OCI-LY3 (cell line): Measurements from ENCODE around the gene NEK5.
"Not testable (repeated sequence)": the region's sequence is repeated elsewhere in the genome, so short reads cannot be mapped to it uniquely, and the experiment has no call there.

Source experiments
- H2AFZ ChIP-seq: fragments of 200-600, 300-600 bp; shearing (Covaris generic); 2 replicates; pipeline ENCODE4 v1.6.0; 2014; ENCODE audit warnings: antibody characterized with exemption, low read depth, low read length
- H3K27ac ChIP-seq: fragments of 200-600, 300-600 bp; sonication (generic); 2 replicates; pipeline ENCODE4 v1.5.1; 2014; ENCODE audit warnings: mild to moderate bottlenecking, low read length, moderate library complexity, mixed read lengths
- H3K27me3 ChIP-seq: fragments of 200-600, 300-600 bp; sonication (generic); 2 replicates; pipeline ENCODE4 v1.6.1; 2014; ENCODE audit warnings: low read depth, low read length, mixed read lengths
- H3K36me3 ChIP-seq: fragments of 200-600, 300-600 bp; sonication (generic); replicated peaks from 2 replicates; pipeline ENCODE3; 2014; ENCODE audit warnings: low read depth, low read length, mixed read lengths
- H3K4me1 ChIP-seq: fragments of 300-600, 200-600 bp; sonication (generic); 2 replicates; pipeline ENCODE4 v1.6.1; 2014; ENCODE audit warnings: low read length, mixed read lengths
- H3K4me2 ChIP-seq: fragments of 200-600, 300-600 bp; sonication (generic); 2 replicates; pipeline ENCODE4 v1.6.1; 2014; ENCODE audit warnings: low read length, mixed read lengths
- H3K4me3 ChIP-seq: fragments of 300-600, 200-600 bp; sonication (generic); 2 replicates; pipeline ENCODE4 v1.5.1; 2014; ENCODE audit warnings: antibody characterized with exemption, mild to moderate bottlenecking, low read length, moderate library complexity
- H3K79me2 ChIP-seq: fragments of 300-600, 200-600 bp; shearing (Covaris generic); 2 replicates; pipeline ENCODE4 v1.6.1; 2014; ENCODE audit warnings: mild to moderate bottlenecking, low read length, mixed read lengths
- H3K9ac ChIP-seq: fragments of 300-600, 200-600 bp; shearing (Covaris generic); 2 replicates; pipeline ENCODE4 v1.6.0; 2014; ENCODE audit warnings: mild to moderate bottlenecking, low read length, moderate library complexity
- H3K9me3 ChIP-seq: fragments of 200-600, 300-600 bp; shearing (Covaris generic); 2 replicates; pipeline ENCODE4 v1.6.1; 2014; ENCODE audit warnings: low read length, mixed read lengths; ENCODE audit not compliant: insufficient read depth
- H4K20me1 ChIP-seq: fragments of 200-600, 300-600 bp; sonication (generic); 2 replicates; pipeline ENCODE4 v1.6.1; 2016; ENCODE audit warnings: low read length, mixed read lengths; ENCODE audit not compliant: insufficient read depth
- EZH2phosphoT487 ChIP-seq: fragments of 200-600 bp; shearing (Covaris generic); IDR thresholded peaks from 2 replicates; pipeline ENCODE4 v1.6.1; 2018; ENCODE audit warnings: antibody characterized with exemption, mixed run types, low read depth
- TF ChIP-seq, protein P1 (sequence below): fragments of 200-600, 300-600 bp; sonication (generic); IDR thresholded peaks from 2 replicates; pipeline ENCODE4 v1.5.1; 2014; ENCODE audit warnings: antibody characterized with exemption, low read length, low read depth

Gene NEK5

DNA sequence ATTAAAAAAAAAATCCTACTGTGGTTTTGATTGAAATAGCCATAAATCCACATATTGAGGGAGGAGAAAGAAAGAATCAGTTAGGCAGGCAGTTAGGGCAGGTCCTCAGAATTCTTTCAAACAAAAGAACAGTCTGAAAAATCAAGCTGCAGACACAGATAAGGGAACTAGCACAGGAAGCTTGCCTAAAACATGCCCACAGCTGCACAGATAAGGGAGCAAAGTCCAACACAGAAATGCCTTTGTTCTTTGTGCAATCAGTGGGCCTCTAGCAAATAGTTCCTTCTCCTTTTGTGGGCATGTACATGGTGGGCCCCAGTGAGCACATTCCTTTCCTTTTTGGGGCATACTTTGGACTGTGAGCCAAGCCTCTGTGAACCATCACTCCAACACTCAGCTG is 61.6 kb downstream of the NEK5 start:
- Histone ChIP-seq H4K20me1 (no peaks in the 10 kb centered on the region), H3K27me3 (no peaks in the 10 kb centered on the region; the same call in 1 of the 2 replicates), H3K4me2 (no peak overlapping the region), H3K79me2 (no peaks in the 10 kb centered on the region), H3K9ac (no peak overlapping the region), H3K9me3 (peaks cover 28% of the 10 kb centered on the region; the same call in 1 of the 2 replicates), H3K4me3 (no peak overlapping the region), H3K36me3 (no peaks in the 10 kb centered on the region), H3K27ac (no peak overlapping the region), H3K4me1 (peaks cover 8% of the 10 kb centered on the region; the same call in 1 of the 2 replicates), H2AFZ (no peak overlapping the region)
- no peak for TF ChIP-seq EZH2phosphoT487
- TF ChIP-seq, protein P1, sequence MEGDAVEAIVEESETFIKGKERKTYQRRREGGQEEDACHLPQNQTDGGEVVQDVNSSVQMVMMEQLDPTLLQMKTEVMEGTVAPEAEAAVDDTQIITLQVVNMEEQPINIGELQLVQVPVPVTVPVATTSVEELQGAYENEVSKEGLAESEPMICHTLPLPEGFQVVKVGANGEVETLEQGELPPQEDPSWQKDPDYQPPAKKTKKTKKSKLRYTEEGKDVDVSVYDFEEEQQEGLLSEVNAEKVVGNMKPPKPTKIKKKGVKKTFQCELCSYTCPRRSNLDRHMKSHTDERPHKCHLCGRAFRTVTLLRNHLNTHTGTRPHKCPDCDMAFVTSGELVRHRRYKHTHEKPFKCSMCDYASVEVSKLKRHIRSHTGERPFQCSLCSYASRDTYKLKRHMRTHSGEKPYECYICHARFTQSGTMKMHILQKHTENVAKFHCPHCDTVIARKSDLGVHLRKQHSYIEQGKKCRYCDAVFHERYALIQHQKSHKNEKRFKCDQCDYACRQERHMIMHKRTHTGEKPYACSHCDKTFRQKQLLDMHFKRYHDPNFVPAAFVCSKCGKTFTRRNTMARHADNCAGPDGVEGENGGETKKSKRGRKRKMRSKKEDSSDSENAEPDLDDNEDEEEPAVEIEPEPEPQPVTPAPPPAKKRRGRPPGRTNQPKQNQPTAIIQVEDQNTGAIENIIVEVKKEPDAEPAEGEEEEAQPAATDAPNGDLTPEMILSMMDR, result no peak

GRCh38 chr13:52061587-52061986 is 67.3 kb downstream of the NEK5 start:
- Histone ChIP-seq H3K9ac (no peak overlapping the region), H3K4me1 (no peaks in the 10 kb centered on the region), H3K4me2 (no peak overlapping the region), H4K20me1 (no peaks in the 10 kb centered on the region), H3K9me3 (peaks cover 11% of the 10 kb centered on the region; the same call in 1 of the 2 replicates), H2AFZ (no peak overlapping the region), H3K36me3 (no peaks in the 10 kb centered on the region), H3K79me2 (no peaks in the 10 kb centered on the region), H3K27ac (no peak overlapping the region), H3K4me3 (no peak overlapping the region), H3K27me3 (no peaks in the 10 kb centered on the region)
- TF ChIP-seq EZH2phosphoT487, result no peak
- TF ChIP-seq, protein P1, result no peak

GRCh38 chr13:52061064-52061463 is 67.8 kb downstream of the NEK5 start:
- not testable (repeated sequence) for H3K79me2 ChIP-seq, H3K4me2 ChIP-seq, H4K20me1 ChIP-seq, H3K27me3 ChIP-seq, H3K27ac ChIP-seq, H3K36me3 ChIP-seq, H2AFZ ChIP-seq, H3K4me3 ChIP-seq, H3K4me1 ChIP-seq, H3K9ac ChIP-seq
- H3K9me3 ChIP-seq, result peaks cover 10% of the 10 kb centered on the region; the same call in 1 of the 2 replicates

GRCh38 chr13:52053460-52053859 is 75.4 kb downstream of the NEK5 start:
- no peak overlapping the region for H3K4me3 ChIP-seq
- no peaks in the 10 kb centered on the region for H4K20me1 ChIP-seq
- H3K4me1 ChIP-seq, result no peaks in the 10 kb centered on the region
- H2AFZ ChIP-seq, result no peak overlapping the region
- no peaks in the 10 kb centered on the region for H3K79me2 ChIP-seq
- no peak overlapping the region for H3K27ac ChIP-seq
- H3K27me3 ChIP-seq, result no peaks in the 10 kb centered on the region
- no peaks in the 10 kb centered on the region for H3K9me3 ChIP-seq
- no peak overlapping the region for H3K4me2 ChIP-seq
- TF ChIP-seq, protein P1, result no peak
- H3K36me3 ChIP-seq, result no peaks in the 10 kb centered on the region
- H3K9ac ChIP-seq, result no peak overlapping the region

DNA sequence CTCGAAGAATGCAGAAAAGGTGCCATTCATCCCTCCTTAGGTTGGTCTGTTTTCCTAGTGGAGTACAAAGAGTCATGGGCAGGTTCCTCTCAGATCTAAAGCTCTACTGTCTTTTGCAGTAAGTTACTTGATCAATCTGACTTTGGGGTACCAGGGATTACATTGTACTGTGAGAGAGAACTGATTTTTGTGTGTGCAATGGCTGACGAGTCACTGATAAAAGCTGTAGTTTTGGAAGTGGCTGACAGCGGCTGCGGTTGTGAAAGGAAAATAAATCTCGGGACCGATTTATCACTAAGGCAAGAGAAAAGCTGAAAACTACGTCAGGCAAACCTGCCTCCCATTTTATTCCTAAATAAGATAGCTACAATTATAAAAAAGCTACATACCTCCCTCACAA is 77.5 kb downstream of the NEK5 start:
- H3K4me3 ChIP-seq, result no peak overlapping the region
- no peaks in the 10 kb centered on the region for H3K36me3 ChIP-seq
- H3K27me3 ChIP-seq, result no peaks in the 10 kb centered on the region
- no peak overlapping the region for H3K4me2 ChIP-seq
- H3K9me3 ChIP-seq, result no peaks in the 10 kb centered on the region
- no peak overlapping the region for H3K9ac ChIP-seq
- no peaks in the 10 kb centered on the region for H3K4me1 ChIP-seq
- no peaks in the 10 kb centered on the region for H3K79me2 ChIP-seq
- no peak for TF ChIP-seq EZH2phosphoT487
- TF ChIP-seq, protein P1, result no peak
- no peak overlapping the region for H2AFZ ChIP-seq
- no peaks in the 10 kb centered on the region for H4K20me1 ChIP-seq
- H3K27ac ChIP-seq, result no peak overlapping the region
